ENCODE data around the gene SLC16A4.

Gene SLC16A4

GRCh38 chr1:110345480-110345879, 45.3 kb downstream of the SLC16A4 start:
- no peak for DNase-seq (ENCODE audit: low read depth)
- no peak for TF ChIP-seq CTCF (IDR thresholded peaks at IDR 0.05; ENCODE audit: low read length, missing control alignments)
- H3K4me3 ChIP-seq (replicated peaks; ENCODE audit: low read depth, low read length), result no peak overlapping the region

- TF ChIP-seq CTCF (IDR thresholded peaks at IDR 0.05; ENCODE audit: low read length, missing control alignments), result no peak
- no peak overlapping the region for H3K4me3 ChIP-seq (replicated peaks; ENCODE audit: low read depth, low read length)
- no peak for DNase-seq (ENCODE audit: low read depth)
These were observed 46.7 kb downstream of the SLC16A4 start for GRCh38 chr1:110344152-110344551.

DNA sequence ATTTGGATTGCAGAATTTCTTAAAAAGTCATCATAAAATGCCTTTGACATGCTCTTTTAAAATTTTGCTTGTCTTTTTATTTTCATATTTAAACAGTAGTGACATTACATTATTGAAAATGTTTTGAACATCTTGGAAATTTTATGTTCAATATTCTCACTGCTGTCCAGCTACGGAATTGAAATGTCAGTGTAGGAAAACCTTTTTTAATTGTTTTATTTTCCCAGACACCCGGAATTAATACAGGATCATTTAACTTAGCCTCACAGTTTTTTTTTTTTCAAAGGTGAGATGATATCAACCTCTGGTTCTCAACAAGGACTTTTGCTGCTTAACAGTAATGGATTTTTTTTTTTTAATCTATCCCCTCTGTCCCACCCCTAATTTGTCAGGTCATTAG, 47.6 kb downstream of the SLC16A4 start:
- no peak for DNase-seq (ENCODE audit: low read depth)
- no peak overlapping the region for H3K4me3 ChIP-seq (replicated peaks; ENCODE audit: low read depth, low read length)
- no peak for TF ChIP-seq CTCF (IDR thresholded peaks at IDR 0.05; ENCODE audit: low read length, missing control alignments)

DNA sequence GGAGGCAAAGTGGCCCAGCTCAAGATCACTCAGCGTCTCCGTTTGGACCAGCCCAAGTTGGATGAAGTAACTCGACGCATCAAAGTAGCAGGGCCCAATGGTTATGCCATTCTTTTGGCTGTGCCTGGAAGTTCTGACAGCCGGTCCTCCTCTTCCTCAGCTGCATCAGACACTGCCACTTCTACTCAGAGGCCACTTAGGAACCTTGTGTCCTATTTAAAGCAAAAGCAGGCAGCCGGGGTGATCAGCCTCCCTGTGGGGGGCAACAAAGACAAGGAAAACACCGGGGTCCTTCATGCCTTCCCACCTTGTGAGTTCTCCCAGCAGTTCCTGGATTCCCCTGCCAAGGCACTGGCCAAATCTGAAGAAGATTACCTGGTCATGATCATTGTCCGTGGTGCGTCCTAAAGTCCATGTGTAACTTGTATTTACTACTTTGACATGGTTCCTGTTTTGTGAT, 48.9 kb downstream of the SLC16A4 start:
- DNase-seq (ENCODE audit: low read depth), result no peak
- no peak for TF ChIP-seq CTCF (IDR thresholded peaks at IDR 0.05; ENCODE audit: low read length, missing control alignments)
- H3K4me3 ChIP-seq (replicated peaks; ENCODE audit: low read depth, low read length), result peak overlapping the region; percentile 34

DNA sequence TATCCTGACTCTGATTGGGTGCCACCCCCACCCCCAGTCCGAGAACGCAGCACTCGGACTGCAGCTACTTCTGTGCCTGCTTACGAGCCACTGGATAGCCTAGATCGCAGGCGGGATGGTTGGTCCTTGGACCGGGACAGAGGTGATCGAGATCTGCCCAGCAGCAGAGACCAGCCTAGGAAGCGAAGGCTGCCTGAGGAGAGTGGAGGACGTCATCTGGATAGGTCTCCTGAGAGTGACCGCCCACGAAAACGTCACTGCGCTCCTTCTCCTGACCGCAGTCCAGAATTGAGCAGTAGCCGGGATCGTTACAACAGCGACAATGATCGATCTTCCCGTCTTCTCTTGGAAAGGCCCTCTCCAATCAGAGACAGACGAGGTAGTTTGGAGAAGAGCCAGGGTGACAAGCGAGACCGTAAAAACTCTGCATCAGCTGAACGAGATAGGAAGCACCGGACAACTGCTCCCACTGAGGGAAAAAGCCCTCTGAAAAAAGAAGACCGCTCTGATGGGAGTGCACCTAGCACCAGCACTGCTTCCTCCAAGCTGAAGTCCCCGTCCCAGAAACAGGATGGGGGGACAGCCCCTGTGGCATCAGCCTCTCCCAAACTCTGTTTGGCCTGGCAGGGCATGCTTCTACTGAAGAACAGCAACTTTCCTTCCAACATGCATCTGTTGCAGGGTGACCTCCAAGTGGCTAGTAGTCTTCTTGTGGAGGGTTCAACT, 49.5 kb downstream of the SLC16A4 start:
- DNase-seq (ENCODE audit: low read depth), result no peak
- peak overlapping the region; percentile 34 for H3K4me3 ChIP-seq (replicated peaks; ENCODE audit: low read depth, low read length)
- no peak for TF ChIP-seq CTCF (IDR thresholded peaks at IDR 0.05; ENCODE audit: low read length, missing control alignments)

GRCh38 chr1:110340207-110340468, 50.7 kb downstream of the SLC16A4 start:
- TF ChIP-seq CTCF (IDR thresholded peaks at IDR 0.05; ENCODE audit: low read length, missing control alignments), result no peak

More at GRCh38 chr1:110340207-110340468, 50.7 kb downstream of the SLC16A4 start:
- peak overlapping the region; percentile 95 for H3K4me3 ChIP-seq (replicated peaks; ENCODE audit: low read depth, low read length)
- no peak for DNase-seq (ENCODE audit: low read depth)

Measured in fibroblast of pulmonary artery (primary cell).